Neural crest cell (in vitro differentiated cells): ENCODE results near the gene PTPN14. TPM values are rescaled to one million over a fixed set of nuclear protein-coding genes. Genes with fewer than 3 reads are reported as not detected.
A peak's percentile ranks its signal among the peaks of the same experiment; 100 is the strongest.
"Not testable (repeated sequence)": the region's sequence is repeated elsewhere in the genome, so short reads cannot be mapped to it uniquely, and the experiment has no call there.

ENCODE experiments used
- DNase-seq: peaks from one replicate; pipeline ENCODE4 v3.0.0; 2021; ENCODE audit warnings: low read depth, mixed read lengths, low spot score
- H3K27ac Mint-ChIP-seq: one replicate; pipeline ENCODE4 v1.8.0; 2021; ENCODE audit warnings: mild to moderate bottlenecking, mixed read lengths; ENCODE audit not compliant: unreplicated experiment
- H3K27me3 Mint-ChIP-seq: 2 replicates; pipeline ENCODE4 v1.8.0; 2021; ENCODE audit warnings: low read depth, mild to moderate bottlenecking, mixed read lengths
- H3K36me3 Mint-ChIP-seq: 2 replicates; pipeline ENCODE4 v1.8.0; 2021; ENCODE audit warnings: low read depth, mild to moderate bottlenecking, mixed read lengths
- H3K4me1 Mint-ChIP-seq: 2 replicates; pipeline ENCODE4 v1.8.0; 2021; ENCODE audit warnings: mixed read lengths
- H3K4me3 Mint-ChIP-seq: one replicate; pipeline ENCODE4 v1.8.0; 2021; ENCODE audit warnings: mild to moderate bottlenecking, mixed read lengths
- H3K9me3 Mint-ChIP-seq: 2 replicates; pipeline ENCODE4 v1.8.0; 2021; ENCODE audit warnings: mixed read lengths
- long read RNA-seq: library from polyadenylated mRNA; unstranded; transcript quantifications from one replicate; pipeline ENCODE4 v2.0.0, GENCODE V29; 2020
- total RNA-seq: library from RNA; stranded (reverse); gene quantifications from 2 replicates; pipeline ENCODE4 v1.2.1, GENCODE V29; 2021
- TF ChIP-seq, protein P1 (sequence below): fragments of 200-600 bp; sonication (generic); conservative IDR thresholded peaks from 2 replicates; pipeline ENCODE4 v1.5.0; 2021; ENCODE audit warnings: antibody characterized with exemption, mild to moderate bottlenecking

The PTPN14 gene
- total RNA-seq: 21.4 and 26.4 TPM in 2 replicates
- long read RNA-seq, partial matches to known transcripts: 1 of 1 reads
- long read RNA-seq, other reads (novel, unspliced or antisense): 0 of 1 reads

GRCh38 chr1:214551436-214552173 is at the start of gene PTPN14:
Gene PTPN14, minus strand, starts transcription at chr1:214551602. Its CDS starts 86,799 bp downstream, at chr1:214464803.
- H3K27me3 Mint-ChIP-seq: no peaks in the 10 kb centered on the region
- TF ChIP-seq, protein P1, sequence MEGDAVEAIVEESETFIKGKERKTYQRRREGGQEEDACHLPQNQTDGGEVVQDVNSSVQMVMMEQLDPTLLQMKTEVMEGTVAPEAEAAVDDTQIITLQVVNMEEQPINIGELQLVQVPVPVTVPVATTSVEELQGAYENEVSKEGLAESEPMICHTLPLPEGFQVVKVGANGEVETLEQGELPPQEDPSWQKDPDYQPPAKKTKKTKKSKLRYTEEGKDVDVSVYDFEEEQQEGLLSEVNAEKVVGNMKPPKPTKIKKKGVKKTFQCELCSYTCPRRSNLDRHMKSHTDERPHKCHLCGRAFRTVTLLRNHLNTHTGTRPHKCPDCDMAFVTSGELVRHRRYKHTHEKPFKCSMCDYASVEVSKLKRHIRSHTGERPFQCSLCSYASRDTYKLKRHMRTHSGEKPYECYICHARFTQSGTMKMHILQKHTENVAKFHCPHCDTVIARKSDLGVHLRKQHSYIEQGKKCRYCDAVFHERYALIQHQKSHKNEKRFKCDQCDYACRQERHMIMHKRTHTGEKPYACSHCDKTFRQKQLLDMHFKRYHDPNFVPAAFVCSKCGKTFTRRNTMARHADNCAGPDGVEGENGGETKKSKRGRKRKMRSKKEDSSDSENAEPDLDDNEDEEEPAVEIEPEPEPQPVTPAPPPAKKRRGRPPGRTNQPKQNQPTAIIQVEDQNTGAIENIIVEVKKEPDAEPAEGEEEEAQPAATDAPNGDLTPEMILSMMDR: peak; percentile 51
- peak within 1 kb of the TSS; percentile 94 for H3K4me3 Mint-ChIP-seq
- H3K36me3 Mint-ChIP-seq: no peaks in the 10 kb centered on the region
- H3K27ac Mint-ChIP-seq: peak within 1 kb of the TSS; percentile 98
- no peaks in the 10 kb centered on the region for H3K9me3 Mint-ChIP-seq
- DNase-seq: peak; percentile 75
- H3K4me1 Mint-ChIP-seq: peaks cover 53% of the 10 kb centered on the region

DNA sequence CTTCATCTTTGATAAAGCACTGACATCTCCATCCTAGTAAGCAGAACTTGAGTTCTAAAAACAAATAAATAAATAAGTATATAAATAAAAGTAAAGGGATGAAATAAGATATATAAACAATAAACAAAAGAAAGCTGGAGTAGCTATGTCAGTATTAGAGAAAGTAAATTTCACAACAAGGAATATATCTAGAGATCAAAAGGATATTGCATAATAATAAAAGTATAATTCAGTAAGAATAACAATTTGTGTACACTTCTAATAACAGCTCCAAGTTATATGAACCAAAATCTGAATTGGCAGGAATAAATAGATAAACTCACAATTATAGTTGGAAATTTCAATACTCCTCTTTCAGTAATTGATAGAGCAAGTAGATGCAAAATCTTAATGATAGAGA is 41.8 kb upstream of the PTPN14 start:
- no peak overlapping the region for H3K4me3 Mint-ChIP-seq
- no peaks in the 10 kb centered on the region for H3K9me3 Mint-ChIP-seq
- no peaks in the 10 kb centered on the region for H3K4me1 Mint-ChIP-seq
- H3K36me3 Mint-ChIP-seq: no peaks in the 10 kb centered on the region
- no peaks in the 10 kb centered on the region for H3K27me3 Mint-ChIP-seq
- DNase-seq: no peak
- H3K27ac Mint-ChIP-seq: no peak overlapping the region
- TF ChIP-seq, protein P1: no peak

GRCh38 chr1:214591918-214592317 is 40.5 kb upstream of the PTPN14 start:
- not testable (repeated sequence) for H3K9me3 Mint-ChIP-seq, H3K36me3 Mint-ChIP-seq, H3K27ac Mint-ChIP-seq, H3K4me3 Mint-ChIP-seq, H3K4me1 Mint-ChIP-seq, DNase-seq, H3K27me3 Mint-ChIP-seq

- no peak overlapping the region for H3K27ac Mint-ChIP-seq
- no peak overlapping the region for H3K4me3 Mint-ChIP-seq
- H3K4me1 Mint-ChIP-seq: no peaks in the 10 kb centered on the region
- H3K27me3 Mint-ChIP-seq: no peaks in the 10 kb centered on the region
- TF ChIP-seq, protein P1: peak; percentile 24
- no peaks in the 10 kb centered on the region for H3K9me3 Mint-ChIP-seq
- no peak for DNase-seq
- no peaks in the 10 kb centered on the region for H3K36me3 Mint-ChIP-seq
Measured at GRCh38 chr1:214590696-214591095, 39.3 kb upstream of the PTPN14 start.

DNA sequence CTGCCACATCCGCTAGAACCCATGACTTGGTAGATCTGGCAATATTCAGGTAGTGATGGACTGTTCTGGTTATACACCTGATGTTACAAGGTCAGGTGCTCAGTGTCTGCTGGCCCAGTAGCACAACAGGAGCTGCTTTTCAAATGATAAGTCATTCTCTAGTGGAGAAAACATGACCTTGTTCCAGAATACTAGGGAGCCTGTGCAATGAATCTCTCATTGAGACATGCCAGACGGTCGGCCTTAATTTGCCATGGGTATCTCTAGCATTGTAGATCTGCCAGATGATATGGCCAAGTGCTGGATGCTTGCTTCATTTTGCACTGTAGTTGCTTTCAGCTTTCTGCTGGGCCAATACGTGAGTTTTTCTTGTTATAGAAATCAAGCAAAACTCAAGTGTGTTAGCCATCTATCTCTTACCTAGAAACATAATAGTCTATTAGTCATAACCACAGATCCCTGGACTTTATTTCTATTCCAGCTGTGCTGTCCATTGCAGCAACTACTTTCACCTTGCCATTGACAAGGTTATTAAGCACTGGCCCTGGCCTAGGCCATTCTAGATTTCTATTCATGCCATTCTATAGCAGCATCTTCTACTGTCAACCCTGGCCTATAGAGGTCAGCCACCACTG is 37.7 kb upstream of the PTPN14 start:
- Mint-ChIP-seq H3K27me3 (no peaks in the 10 kb centered on the region), H3K36me3 (no peaks in the 10 kb centered on the region), H3K27ac (no peak overlapping the region), H3K9me3 (no peaks in the 10 kb centered on the region), H3K4me1 (no peaks in the 10 kb centered on the region), H3K4me3 (no peak overlapping the region)
- TF ChIP-seq, protein P1: no peak
- DNase-seq: no peak

GRCh38 chr1:214587165-214587564 is 35.8 kb upstream of the PTPN14 start:
- no peak overlapping the region for H3K4me3 Mint-ChIP-seq
- H3K27me3 Mint-ChIP-seq: no peaks in the 10 kb centered on the region
- no peaks in the 10 kb centered on the region for H3K36me3 Mint-ChIP-seq
- H3K27ac Mint-ChIP-seq: no peak overlapping the region
- TF ChIP-seq, protein P1: no peak
- no peak for DNase-seq
- no peaks in the 10 kb centered on the region for H3K4me1 Mint-ChIP-seq
- no peaks in the 10 kb centered on the region for H3K9me3 Mint-ChIP-seq
